Activated naive CD4-positive, alpha-beta T cell treated with anti-CD3 and anti-CD28 coated beads for 36 hours (primary cell): ENCODE results near the gene FANCF. TPM values are rescaled to one million over a fixed set of nuclear protein-coding genes. Genes with fewer than 3 reads are reported as not detected.

Experiments used
- CTCF ChIA-PET: fragments of 350-600 bp; sonication (Branson Sonifier 250); formaldehyde crosslinking; loops from one replicate; lab custom pipeline; 2021; ENCODE audit warnings: antibody characterized with exemption; lab: Charles Lee
- DNase-seq: peaks from one replicate; pipeline ENCODE4 v3.0.0-alpha.2; 2020
- H3K27ac Mint-ChIP-seq: one replicate; pipeline ENCODE4 v1.8.0; 2021; ENCODE audit warnings: mild to moderate bottlenecking, mixed read lengths
- H3K27me3 Mint-ChIP-seq: one replicate; pipeline ENCODE4 v1.8.0; 2021; ENCODE audit warnings: low read depth, mixed read lengths
- H3K36me3 Mint-ChIP-seq: one replicate; pipeline ENCODE4 v1.8.0; 2021; ENCODE audit warnings: low read depth, mixed read lengths
- H3K4me1 Mint-ChIP-seq: one replicate; pipeline ENCODE4 v1.8.0; 2021; ENCODE audit warnings: low read depth, mixed read lengths
- H3K4me3 Mint-ChIP-seq: one replicate; pipeline ENCODE4 v1.8.0; 2021; ENCODE audit warnings: mild to moderate bottlenecking, moderate library complexity, mixed read lengths
- H3K9me3 Mint-ChIP-seq: one replicate; pipeline ENCODE4 v1.8.0; 2021; ENCODE audit warnings: mixed read lengths
- intact Hi-C: fragments of 100-400 bp; cut with micrococcal nuclease; formaldehyde crosslinking; loops from one replicate; pipeline ENCODE4 v1.15.1; 2023
- total RNA-seq, 2 experiments: library from RNA; stranded (reverse); gene quantifications; one replicate each; pipeline ENCODE4 v1.2.3, GENCODE V29; 2021

The FANCF gene
- total RNA-seq, 2 experiments from 2014 or later, result 7.9 to 9.0 TPM

DNA sequence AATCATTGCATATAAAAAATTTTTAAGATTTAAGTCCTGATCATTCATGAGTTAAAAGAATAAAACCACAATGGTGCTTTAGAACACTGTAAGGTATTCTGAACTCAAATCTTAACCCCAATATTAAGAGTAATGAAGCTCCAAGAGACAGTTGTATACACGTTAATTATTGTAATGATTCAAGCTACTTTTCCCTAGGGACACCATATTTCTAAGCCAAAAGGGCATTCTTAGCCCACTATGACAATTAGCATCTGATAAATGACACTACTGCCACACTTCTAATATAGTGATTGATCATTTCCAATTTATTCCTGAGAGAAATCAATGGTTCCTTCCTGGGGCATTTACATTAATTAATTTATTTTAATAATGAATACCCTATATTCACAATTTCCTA is 21.7 kb downstream of the FANCF start:
- Mint-ChIP-seq H3K36me3 (no peaks in the 10 kb centered on the region), H3K4me3 (no peak overlapping the region), H3K4me1 (no peaks in the 10 kb centered on the region), H3K27ac (no peak overlapping the region), H3K27me3 (peaks cover 15% of the 10 kb centered on the region), H3K9me3 (no peaks in the 10 kb centered on the region)
- CTCF ChIA-PET, result interaction anchor here (1.2 kb wide), 1 partner anchor 13 kb away, joined by 3 read pairs; no protein-coding TSS in a partner anchor
- intact Hi-C loops, result no loop called here
- no peak for DNase-seq

DNA sequence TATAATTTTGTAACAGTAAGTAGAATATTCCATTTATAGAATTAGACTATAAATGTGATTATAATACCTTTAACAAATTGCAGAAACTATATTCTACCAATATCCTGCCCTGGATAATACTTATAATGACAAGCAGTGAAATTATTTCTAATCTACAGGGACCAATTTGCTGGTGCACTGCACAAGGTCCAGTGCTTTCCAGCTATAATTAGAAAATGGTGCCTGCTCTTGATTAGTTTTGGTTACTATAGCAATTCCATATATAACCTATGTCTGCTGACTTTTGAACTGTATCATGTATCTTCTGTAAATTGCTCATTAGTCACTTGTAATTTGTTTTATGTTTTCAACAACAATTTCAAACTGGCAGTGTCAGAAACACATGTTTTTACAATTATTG is 23.1 kb downstream of the FANCF start:
- Mint-ChIP-seq H3K4me1 (no peaks in the 10 kb centered on the region), H3K9me3 (no peaks in the 10 kb centered on the region), H3K27me3 (peaks cover 15% of the 10 kb centered on the region), H3K27ac (no peak overlapping the region), H3K36me3 (no peaks in the 10 kb centered on the region), H3K4me3 (no peak overlapping the region)
- intact Hi-C loops, result no loop called here
- DNase-seq, result no peak
- CTCF ChIA-PET, result no interaction called here

DNA sequence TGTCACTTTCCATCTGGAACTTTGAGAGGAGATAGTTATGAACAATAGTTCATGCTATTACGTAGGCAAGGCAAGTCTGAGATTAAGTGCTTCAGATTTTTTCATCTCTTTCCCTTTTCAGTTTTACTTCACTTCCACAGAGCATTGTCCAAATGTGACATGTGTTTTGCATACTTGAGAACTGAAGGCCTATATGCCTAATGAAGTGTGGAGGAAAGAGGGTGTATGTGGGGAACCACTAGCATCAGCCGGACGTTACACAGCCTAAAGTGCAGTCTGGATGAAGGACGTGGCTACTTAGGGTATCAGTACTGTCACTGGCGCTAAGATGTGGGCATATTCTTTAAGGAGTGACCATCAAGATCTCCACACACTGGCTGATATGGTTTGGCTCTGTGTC is 26.2 kb downstream of the FANCF start:
- no peaks in the 10 kb centered on the region for H3K4me1 Mint-ChIP-seq
- no peak overlapping the region for H3K27ac Mint-ChIP-seq
- CTCF ChIA-PET, result no interaction called here
- no peak for DNase-seq
- no peaks in the 10 kb centered on the region for H3K36me3 Mint-ChIP-seq
- intact Hi-C loops, result no loop called here
- H3K4me3 Mint-ChIP-seq, result no peak overlapping the region
- peaks cover 15% of the 10 kb centered on the region for H3K27me3 Mint-ChIP-seq
- H3K9me3 Mint-ChIP-seq, result no peaks in the 10 kb centered on the region

GRCh38 chr11:22597062-22597461 is 28.6 kb downstream of the FANCF start:
- Mint-ChIP-seq H3K4me1 (no peaks in the 10 kb centered on the region), H3K9me3 (no peaks in the 10 kb centered on the region), H3K27me3 (peaks cover 18% of the 10 kb centered on the region), H3K36me3 (no peaks in the 10 kb centered on the region), H3K27ac (no peak overlapping the region), H3K4me3 (no peak overlapping the region)
- intact Hi-C loops, result no loop called here
- CTCF ChIA-PET, result no interaction called here
- DNase-seq, result no peak

GRCh38 chr11:22584976-22585375 is 40.6 kb downstream of the FANCF start:
- no peak for DNase-seq
- H3K4me3 Mint-ChIP-seq, result no peak overlapping the region
- peaks cover 2% of the 10 kb centered on the region for H3K27me3 Mint-ChIP-seq
- no peaks in the 10 kb centered on the region for H3K4me1 Mint-ChIP-seq
- CTCF ChIA-PET, result no interaction called here
- H3K9me3 Mint-ChIP-seq, result no peaks in the 10 kb centered on the region
- no peaks in the 10 kb centered on the region for H3K36me3 Mint-ChIP-seq
- intact Hi-C loops, result no loop called here
- H3K27ac Mint-ChIP-seq, result no peak overlapping the region

DNA sequence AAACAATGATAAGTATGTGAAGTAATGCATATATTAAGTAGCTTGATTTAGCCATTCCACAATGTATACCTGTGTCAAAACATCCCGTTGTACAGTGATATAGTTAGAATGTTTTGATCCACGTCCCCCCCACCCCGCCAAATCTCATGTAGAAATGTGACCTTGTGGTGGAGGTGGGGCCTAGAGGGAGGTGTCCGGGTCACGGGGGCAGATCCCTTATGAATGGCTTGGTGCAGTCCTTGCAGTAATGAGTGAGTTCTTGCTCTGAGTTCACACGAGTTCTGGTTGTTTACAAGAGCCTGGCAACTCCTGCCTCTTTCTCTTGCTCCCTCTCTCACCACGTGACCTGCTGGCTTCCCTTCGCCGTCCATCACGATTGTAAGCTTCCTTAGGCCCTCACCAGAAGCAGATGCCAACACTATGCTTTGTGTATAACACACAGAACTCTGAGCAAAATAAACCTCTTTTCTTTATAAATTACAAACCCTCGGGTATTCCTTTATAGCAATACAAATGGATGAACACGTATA is 41.6 kb downstream of the FANCF start:
- no peak overlapping the region for H3K27ac Mint-ChIP-seq
- no peak for DNase-seq
- no peaks in the 10 kb centered on the region for H3K36me3 Mint-ChIP-seq
- intact Hi-C loops, result no loop called here
- H3K4me3 Mint-ChIP-seq, result no peak overlapping the region
- H3K9me3 Mint-ChIP-seq, result no peaks in the 10 kb centered on the region
- H3K4me1 Mint-ChIP-seq, result no peaks in the 10 kb centered on the region
- CTCF ChIA-PET, result no interaction called here
- H3K27me3 Mint-ChIP-seq, result peaks cover 2% of the 10 kb centered on the region

DNA sequence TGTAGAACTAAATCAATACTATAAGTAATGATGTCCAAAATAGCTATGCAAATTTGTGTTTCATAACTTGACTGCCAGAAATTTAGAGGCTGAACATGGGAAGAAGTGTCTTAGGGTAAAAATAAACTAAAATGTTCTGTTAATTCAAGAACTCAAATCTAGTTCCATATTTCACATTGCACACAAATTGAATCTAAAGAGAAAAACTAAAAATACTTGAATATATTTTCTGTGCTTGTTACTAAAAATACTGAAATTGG is 43.5 kb downstream of the FANCF start:
- peaks cover 4% of the 10 kb centered on the region for H3K4me1 Mint-ChIP-seq
- intact Hi-C loops, result no loop called here
- no peaks in the 10 kb centered on the region for H3K9me3 Mint-ChIP-seq
- no peaks in the 10 kb centered on the region for H3K36me3 Mint-ChIP-seq
- DNase-seq, result no peak
- CTCF ChIA-PET, result no interaction called here
- H3K27me3 Mint-ChIP-seq, result peaks cover 2% of the 10 kb centered on the region
- H3K27ac Mint-ChIP-seq, result no peak overlapping the region
- no peak overlapping the region for H3K4me3 Mint-ChIP-seq

GRCh38 chr11:22581354-22582150 is 44.1 kb downstream of the FANCF start:
- no peaks in the 10 kb centered on the region for H3K9me3 Mint-ChIP-seq
- peaks cover 4% of the 10 kb centered on the region for H3K4me1 Mint-ChIP-seq
- peaks cover 2% of the 10 kb centered on the region for H3K27me3 Mint-ChIP-seq
- CTCF ChIA-PET, result no interaction called here
- DNase-seq, result no peak
- H3K27ac Mint-ChIP-seq, result no peak overlapping the region
- intact Hi-C loops, result no loop called here
- H3K36me3 Mint-ChIP-seq, result no peaks in the 10 kb centered on the region
- no peak overlapping the region for H3K4me3 Mint-ChIP-seq

- H3K9me3 Mint-ChIP-seq, result no peaks in the 10 kb centered on the region
- intact Hi-C loops, result no loop called here
- H3K4me1 Mint-ChIP-seq, result peaks cover 4% of the 10 kb centered on the region
- no peak overlapping the region for H3K4me3 Mint-ChIP-seq
- no peaks in the 10 kb centered on the region for H3K36me3 Mint-ChIP-seq
- no peaks in the 10 kb centered on the region for H3K27me3 Mint-ChIP-seq
- H3K27ac Mint-ChIP-seq, result no peak overlapping the region
- CTCF ChIA-PET, result interaction anchor here (0.6 kb wide), 1 partner anchor 97 kb away, joined by 3 read pairs; no protein-coding TSS in a partner anchor
- no peak for DNase-seq
Measured at GRCh38 chr11:22577854-22578253, 47.8 kb downstream of the FANCF start.

Other genes starting within 250 kb of the FANCF start
- gene GAS2, start 40.8 kb upstream of the FANCF start, total RNA-seq, result 1 to 10 TPM in 1 of 2 experiments, under 1 TPM in 1; 0.62 to 1.2 TPM
- gene SVIP, start 204.0 kb upstream of the FANCF start, total RNA-seq, result 10 to 100 TPM; 81.2 to 84.2 TPM
- not detected for gene CCDC179, start 234.7 kb upstream of the FANCF start, total RNA-seq